DMS114 treated with DMSO at 0.1 percent for 48 hours (cell line): ENCODE results near the gene PTCD1.

Experiments used
- DNase-seq: peaks from one replicate; lab custom pipeline; 2025; ENCODE audit not compliant: unreplicated experiment; lab: John Stamatoyannopoulos, UW

The PTCD1 gene

DNA sequence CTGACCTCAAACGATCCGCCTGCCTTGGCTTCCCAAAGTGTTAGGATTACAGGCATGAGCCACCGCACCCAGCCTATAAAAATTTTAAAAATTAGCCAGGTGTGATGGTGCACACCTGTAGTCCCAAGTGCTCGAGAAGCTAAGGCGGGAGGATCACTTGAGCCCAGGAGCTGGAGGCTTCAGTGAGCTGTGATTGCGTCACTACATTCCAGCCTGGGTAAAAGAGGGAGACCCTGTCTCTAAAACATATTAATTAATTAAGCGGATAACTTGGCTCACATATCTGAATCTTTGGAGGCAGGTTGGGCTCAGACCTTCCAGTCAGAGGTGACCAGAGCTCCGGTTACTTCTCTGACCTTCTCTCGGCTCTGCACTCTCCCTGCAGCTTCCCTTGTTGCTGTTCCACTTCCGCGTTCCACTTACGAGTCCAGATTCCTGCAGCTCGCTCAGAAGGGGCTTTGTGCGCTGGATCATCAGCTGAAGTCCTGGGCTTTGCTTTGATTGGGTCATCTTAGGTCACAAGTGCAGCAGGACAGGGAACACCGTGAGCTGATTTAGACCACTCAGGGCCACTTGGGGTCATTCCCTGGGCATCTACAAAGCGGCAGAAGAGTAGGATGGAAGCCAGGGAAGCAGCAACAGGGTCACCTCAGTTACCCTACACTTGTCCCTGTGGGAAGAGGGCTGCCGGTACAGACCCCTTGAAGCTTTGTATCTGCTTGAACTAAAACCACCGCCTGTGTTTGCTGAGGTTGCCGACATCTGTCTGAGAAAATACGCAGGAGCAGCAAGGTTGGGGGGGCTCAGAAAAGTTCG, 66.1 kb downstream of the PTCD1 start:
- no peak for DNase-seq

DNA sequence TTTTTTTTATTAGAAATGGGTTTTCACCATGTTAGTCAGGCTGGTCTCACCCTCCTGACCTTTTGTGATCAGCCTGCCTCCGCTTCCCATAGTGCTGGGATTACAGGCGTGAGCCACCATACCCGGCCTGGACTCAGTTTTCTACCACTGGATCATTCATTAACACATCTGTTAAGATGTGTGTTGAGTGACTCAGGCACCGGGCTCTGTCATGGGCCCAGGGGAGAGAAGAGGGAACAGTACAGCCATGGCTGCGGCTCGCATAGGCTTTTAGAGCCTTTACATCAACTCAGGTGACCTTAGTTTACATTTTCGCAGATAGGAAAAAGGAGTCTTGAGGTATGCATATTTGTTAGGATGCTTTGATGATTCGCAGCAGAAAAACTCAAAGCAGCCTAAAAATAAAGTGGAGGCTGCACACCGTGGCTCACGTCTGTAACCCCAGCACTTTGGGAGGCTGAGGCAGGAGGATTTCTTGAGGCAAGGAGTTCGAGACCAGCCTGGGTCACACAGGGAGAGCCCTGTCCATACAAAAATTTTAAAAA, 67.2 kb downstream of the PTCD1 start:
- no peak for DNase-seq

DNA sequence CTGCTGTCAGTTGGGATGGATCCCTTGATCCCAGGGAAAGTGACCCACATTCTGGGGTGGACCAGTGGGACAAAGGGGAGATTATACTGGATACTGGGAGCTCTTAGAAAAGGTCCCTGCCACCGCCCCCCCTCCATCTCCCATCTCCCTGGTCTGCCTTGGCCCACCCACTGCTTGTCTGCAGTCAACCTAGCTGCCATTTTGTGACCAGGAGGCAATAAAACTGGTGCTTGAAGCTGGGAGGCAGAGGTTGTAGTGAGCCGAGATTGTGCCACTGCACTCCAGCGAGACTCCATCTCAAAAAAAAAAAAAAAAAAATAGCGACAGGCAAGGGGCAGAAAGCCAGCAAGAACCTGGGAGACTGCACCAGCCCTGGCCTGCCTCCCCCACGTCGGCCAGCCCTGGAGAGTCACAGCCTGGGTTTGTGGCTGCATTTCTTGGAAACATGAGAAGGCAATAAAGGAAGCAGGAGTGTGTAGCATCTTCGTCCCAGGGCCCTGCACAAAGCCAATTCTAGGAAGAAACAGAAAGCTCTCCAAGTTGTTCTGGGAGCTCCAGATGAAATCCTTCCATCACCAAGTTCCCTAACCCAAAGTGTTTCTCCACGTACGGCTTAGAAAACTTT, 68.7 kb downstream of the PTCD1 start:
- no peak for DNase-seq

DNA sequence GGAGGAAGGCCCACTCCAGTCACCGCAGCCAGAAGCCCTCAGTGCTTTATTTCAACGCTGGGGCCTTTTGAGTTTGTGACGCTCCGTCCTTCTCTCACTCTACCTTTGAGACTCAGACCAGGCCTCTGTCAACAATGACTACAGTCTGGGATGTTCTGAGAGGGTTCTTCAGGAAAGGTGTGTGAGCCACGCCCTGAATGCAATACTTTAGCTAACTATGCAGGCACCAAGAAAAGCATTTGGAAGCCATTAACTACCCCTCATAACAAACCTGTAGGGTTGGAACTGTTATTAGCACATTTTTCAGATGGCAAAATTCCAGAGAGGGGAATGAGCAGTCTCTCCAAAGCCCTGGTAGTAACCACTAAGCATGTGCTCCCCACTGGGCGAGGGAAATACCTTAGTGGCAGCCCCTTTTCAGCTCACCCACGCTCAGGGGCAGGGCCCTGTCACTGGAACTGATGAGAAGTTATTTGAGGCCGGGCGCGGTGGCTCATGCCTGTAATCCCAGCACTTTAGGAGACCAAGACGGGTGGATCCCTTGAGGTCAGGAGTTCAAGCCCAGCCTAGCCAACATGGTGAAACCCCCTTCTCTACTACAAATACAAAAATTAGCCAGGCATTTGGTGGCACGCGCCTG, 69.7 kb downstream of the PTCD1 start:
- no peak for DNase-seq
